Suprapubic skin (tissue), 4 donors: Measurements from ENCODE around the gene POLR3A.

Experiments used
- EP300 ChIP-seq: sonication (generic); formaldehyde crosslinking; IDR thresholded peaks from one replicate; pipeline ENCODE4 v1.6.1; 2017; ENCODE audit warnings: antibody characterized with exemption
- POLR2A ChIP-seq, 2 donors: fragments of 450-650 bp; IDR thresholded peaks; one replicate each; pipeline ENCODE4 v1.6.1; 2017; ENCODE audit warnings: antibody characterized with exemption in 2 of 2, mild to moderate bottlenecking in 2 of 2, moderate library complexity in 2 of 2
- POLR2AphosphoS5 ChIP-seq, 3 donors: sonication (generic); formaldehyde crosslinking; IDR thresholded peaks; one replicate each; pipeline ENCODE4 v1.6.1; 2017; ENCODE audit warnings: antibody characterized with exemption in 3 of 3
- TF ChIP-seq, protein P1 (sequence below), 2 donors: fragments of 200-600 bp in 1 of 2; fragments of 450-650 bp in 1 of 2; sonication (generic) in 1 of 2; IDR thresholded peaks; one replicate each; pipeline ENCODE4 v1.5.1; 2016 to 2019; ENCODE audit warnings: antibody characterized with exemption in 2 of 2, mild to moderate bottlenecking in 1 of 2, moderate library complexity in 1 of 2

DNA sequence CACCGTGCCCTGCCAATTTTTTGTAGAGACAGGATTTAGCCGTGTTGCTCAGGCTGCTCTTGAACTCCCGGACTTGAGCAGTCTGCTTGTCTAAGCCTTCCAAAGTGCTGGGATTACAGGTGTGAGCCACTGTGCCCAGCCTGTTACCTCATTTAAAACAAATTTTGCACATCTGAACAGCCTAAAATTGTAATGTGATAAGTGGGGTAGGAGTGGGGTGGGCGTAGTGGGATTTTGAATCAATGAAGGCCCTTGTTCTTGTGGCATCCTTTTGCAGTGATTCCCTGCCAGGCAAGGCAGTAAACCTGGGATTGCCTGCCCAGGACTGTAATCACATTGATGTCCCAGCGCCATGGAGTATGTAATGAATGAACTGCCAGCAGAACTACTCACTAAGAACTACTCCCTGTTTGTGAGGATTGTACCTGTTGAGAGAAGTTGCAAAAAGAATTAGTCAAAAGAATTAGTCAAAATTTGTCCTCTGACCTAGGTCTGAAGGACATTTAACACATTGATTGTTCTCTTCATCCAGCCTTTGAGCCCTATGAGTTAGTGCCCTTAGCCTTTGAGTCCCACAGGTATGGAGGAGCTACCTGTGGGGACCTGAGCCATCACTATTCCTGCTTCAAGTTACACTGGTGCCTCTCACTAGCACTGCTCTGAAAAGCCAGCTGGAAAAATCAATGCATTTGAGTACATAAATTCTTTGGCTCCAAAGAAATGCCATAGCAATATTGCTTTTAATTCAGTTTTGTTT lies 9.7 kb upstream of the POLR3A start:
- TF ChIP-seq, protein P1, sequence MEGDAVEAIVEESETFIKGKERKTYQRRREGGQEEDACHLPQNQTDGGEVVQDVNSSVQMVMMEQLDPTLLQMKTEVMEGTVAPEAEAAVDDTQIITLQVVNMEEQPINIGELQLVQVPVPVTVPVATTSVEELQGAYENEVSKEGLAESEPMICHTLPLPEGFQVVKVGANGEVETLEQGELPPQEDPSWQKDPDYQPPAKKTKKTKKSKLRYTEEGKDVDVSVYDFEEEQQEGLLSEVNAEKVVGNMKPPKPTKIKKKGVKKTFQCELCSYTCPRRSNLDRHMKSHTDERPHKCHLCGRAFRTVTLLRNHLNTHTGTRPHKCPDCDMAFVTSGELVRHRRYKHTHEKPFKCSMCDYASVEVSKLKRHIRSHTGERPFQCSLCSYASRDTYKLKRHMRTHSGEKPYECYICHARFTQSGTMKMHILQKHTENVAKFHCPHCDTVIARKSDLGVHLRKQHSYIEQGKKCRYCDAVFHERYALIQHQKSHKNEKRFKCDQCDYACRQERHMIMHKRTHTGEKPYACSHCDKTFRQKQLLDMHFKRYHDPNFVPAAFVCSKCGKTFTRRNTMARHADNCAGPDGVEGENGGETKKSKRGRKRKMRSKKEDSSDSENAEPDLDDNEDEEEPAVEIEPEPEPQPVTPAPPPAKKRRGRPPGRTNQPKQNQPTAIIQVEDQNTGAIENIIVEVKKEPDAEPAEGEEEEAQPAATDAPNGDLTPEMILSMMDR (IDR thresholded peaks at IDR 0.05), result no peak
- no peak for TF ChIP-seq EP300
- no peak for TF ChIP-seq POLR2AphosphoS5 (IDR thresholded peaks at IDR 0.05)
- no peak for TF ChIP-seq POLR2A (IDR thresholded peaks at IDR 0.05)
